Mesendoderm (in vitro differentiated cells): ENCODE results near the gene STRIP1.

Experiments
- DNase-seq: peaks from one replicate; pipeline ENCODE4 v3.0.0; 2013
- H2AK5ac ChIP-seq: 2 replicates; pipeline ENCODE4 v1.6.1; 2013; ENCODE audit warnings: low read length, inconsistent platforms
- H2BK120ac ChIP-seq: 2 replicates; pipeline ENCODE4 v1.6.1; 2013; ENCODE audit warnings: low read depth, mild to moderate bottlenecking, low read length, moderate library complexity, mixed read lengths
- H2BK15ac ChIP-seq: replicated peaks from 2 replicates; pipeline ENCODE4 v1.6.1; 2013; ENCODE audit warnings: low read depth, mild to moderate bottlenecking, moderate library complexity
- H2BK5ac ChIP-seq: 2 replicates; pipeline ENCODE4 v1.6.1; 2013; ENCODE audit warnings: low read length, inconsistent platforms
- H3K18ac ChIP-seq: 2 replicates; pipeline ENCODE4 v1.6.1; 2013; ENCODE audit warnings: mild to moderate bottlenecking, low read length, mixed read lengths
- H3K23ac ChIP-seq: one replicate; pipeline ENCODE4 v1.6.1; 2013; ENCODE audit warnings: low read length
- H3K27ac ChIP-seq: 2 replicates; pipeline ENCODE4 v1.5.1; 2013; ENCODE audit warnings: low read depth, mild to moderate bottlenecking, inconsistent platforms, low read length, moderate library complexity
- H3K27me3 ChIP-seq: 2 replicates; pipeline ENCODE4 v1.6.1; 2013; ENCODE audit warnings: low read length, control low read depth, mild to moderate bottlenecking, inconsistent platforms; ENCODE audit not compliant: insufficient read depth, poor library complexity
- H3K36me3 ChIP-seq: 2 replicates; pipeline ENCODE4 v1.6.1; 2013; ENCODE audit warnings: low read length, inconsistent platforms; ENCODE audit not compliant: control insufficient read depth, insufficient read depth
- H3K4ac ChIP-seq: one replicate; pipeline ENCODE4 v1.6.1; 2013; ENCODE audit warnings: low read depth, mild to moderate bottlenecking, low read length, moderate library complexity
- H3K4me1 ChIP-seq: 2 replicates; pipeline ENCODE4 v1.6.1; 2013; ENCODE audit warnings: low read depth, low read length, inconsistent platforms; ENCODE audit not compliant: control insufficient read depth
- H3K4me2 ChIP-seq: 2 replicates; pipeline ENCODE4 v1.6.1; 2013; ENCODE audit warnings: low read length
- H3K4me3 ChIP-seq: 2 replicates; pipeline ENCODE4 v1.5.1; 2013; ENCODE audit warnings: mild to moderate bottlenecking, low read length
- H3K56ac ChIP-seq: one replicate; pipeline ENCODE4 v1.6.1; 2013; ENCODE audit warnings: low read length
- H3K79me1 ChIP-seq: 2 replicates; pipeline ENCODE4 v1.6.1; 2013; ENCODE audit warnings: low read length, inconsistent platforms
- H3K79me2 ChIP-seq: 2 replicates; pipeline ENCODE4 v1.6.1; 2013; ENCODE audit warnings: mild to moderate bottlenecking, low read length; ENCODE audit not compliant: control insufficient read depth, insufficient read depth
- H3K9ac ChIP-seq: 2 replicates; pipeline ENCODE4 v1.6.1; 2013; ENCODE audit warnings: low read length, inconsistent platforms
- H4K5ac ChIP-seq: one replicate; pipeline ENCODE4 v1.6.1; 2013; ENCODE audit warnings: low read length
- H4K8ac ChIP-seq: one replicate; pipeline ENCODE4 v1.6.1; 2013; ENCODE audit warnings: low read depth, mild to moderate bottlenecking, control low read depth, low read length, moderate library complexity
- WGBS: extraction: QIAGEN DNeasy Blood & Tissue Kit; methylation state at CpG from one replicate; pipeline ENCODE4 v1.1.7; 2013; ENCODE audit warnings: low lambda C conversion rate, missing lambda C conversion rate; ENCODE audit not compliant: insufficient coverage; ENCODE audit errors: extremely low coverage; 5-methylcytosine and 5-hydroxymethylcytosine counted together

STRIP1 gene

DNA sequence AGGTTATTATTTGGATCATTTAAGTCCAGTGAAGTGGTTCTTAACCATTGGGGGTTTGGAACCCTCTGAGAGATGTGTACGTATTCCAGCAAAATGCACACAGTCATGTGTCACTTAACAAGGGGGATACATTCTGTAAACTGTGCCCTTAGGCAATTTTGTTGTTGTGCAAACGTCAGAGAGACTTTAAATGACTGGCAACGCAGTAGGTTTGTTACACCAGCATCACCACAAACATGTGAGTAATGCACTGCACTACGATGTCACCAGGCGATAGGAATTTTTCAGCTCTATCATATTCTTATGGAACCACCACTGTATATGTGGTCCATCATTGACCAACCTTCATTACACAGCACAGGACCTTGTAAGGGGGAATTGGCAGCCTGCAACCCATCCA, 37.9 kb upstream of the STRIP1 start:
- no peak overlapping the region for H3K4me2 ChIP-seq
- no peak overlapping the region for H2AK5ac ChIP-seq
- no peak overlapping the region for H3K9ac ChIP-seq
- H3K18ac ChIP-seq, result no peak overlapping the region
- WGBS, result no CpG with 5 or more reads among the region's 5 CpGs
- H3K23ac ChIP-seq, result no peak overlapping the region
- H3K27ac ChIP-seq, result no peak overlapping the region
- H4K8ac ChIP-seq, result no peak overlapping the region
- H3K4me1 ChIP-seq, result no peaks in the 10 kb centered on the region
- no peak overlapping the region for H3K56ac ChIP-seq
- no peak for DNase-seq
- no peaks in the 10 kb centered on the region for H3K27me3 ChIP-seq
- H2BK15ac ChIP-seq, result no peak overlapping the region
- H3K4ac ChIP-seq, result no peak overlapping the region
- no peak overlapping the region for H2BK5ac ChIP-seq
- peaks cover 14% of the 10 kb centered on the region for H3K79me1 ChIP-seq
- H3K79me2 ChIP-seq, result peaks cover 28% of the 10 kb centered on the region
- H3K36me3 ChIP-seq, result no peaks in the 10 kb centered on the region
- H4K5ac ChIP-seq, result no peak overlapping the region
- no peak overlapping the region for H3K4me3 ChIP-seq
- H2BK120ac ChIP-seq, result no peak overlapping the region

DNA sequence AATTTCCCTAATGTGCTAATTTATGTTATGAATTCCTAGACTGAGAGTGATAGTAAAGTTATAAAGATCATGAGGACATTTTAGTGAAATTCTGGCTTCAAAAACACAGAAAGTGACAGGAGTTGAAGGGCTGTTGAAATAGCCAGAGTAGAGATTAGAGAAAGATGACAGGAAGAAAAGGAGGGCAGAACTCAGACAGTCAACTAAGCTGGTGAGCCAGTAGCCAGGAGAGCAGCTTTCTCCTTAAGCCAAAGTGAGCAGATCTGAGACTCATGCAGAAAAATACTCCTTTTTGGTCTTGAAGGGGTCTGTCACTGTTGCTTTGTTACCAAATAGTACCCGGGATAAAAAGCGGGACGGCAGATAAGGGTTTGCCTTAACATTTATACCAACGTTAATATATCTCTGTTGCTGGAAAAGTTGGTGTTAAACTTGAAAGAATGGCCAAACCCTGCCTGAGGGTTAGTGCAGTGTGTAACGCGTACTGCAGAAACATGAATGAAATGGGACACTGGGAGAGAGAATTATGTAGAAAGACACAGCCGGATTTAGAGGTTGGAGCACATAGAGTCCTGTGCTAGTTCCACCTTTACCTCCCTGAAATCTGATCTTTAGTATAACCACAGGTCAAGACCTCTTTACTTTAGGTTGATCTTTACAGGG, 37.1 kb upstream of the STRIP1 start:
- peaks cover 13% of the 10 kb centered on the region for H3K79me1 ChIP-seq
- H3K4me3 ChIP-seq, result no peak overlapping the region
- no peak overlapping the region for H2BK5ac ChIP-seq
- no peak overlapping the region for H2BK120ac ChIP-seq
- H3K79me2 ChIP-seq, result peaks cover 24% of the 10 kb centered on the region
- no peak overlapping the region for H3K23ac ChIP-seq
- H3K4me1 ChIP-seq, result peaks cover 2% of the 10 kb centered on the region
- no peak overlapping the region for H3K56ac ChIP-seq
- no peak overlapping the region for H4K8ac ChIP-seq
- no peak overlapping the region for H4K5ac ChIP-seq
- no peak overlapping the region for H2AK5ac ChIP-seq
- H3K27ac ChIP-seq, result no peak overlapping the region
- no peak for DNase-seq
- H2BK15ac ChIP-seq, result no peak overlapping the region
- H3K4me2 ChIP-seq, result no peak overlapping the region
- no peak overlapping the region for H3K9ac ChIP-seq
- H3K4ac ChIP-seq, result no peak overlapping the region
- WGBS, result no CpG with 5 or more reads among the region's 7 CpGs
- H3K36me3 ChIP-seq, result no peaks in the 10 kb centered on the region
- H3K18ac ChIP-seq, result no peak overlapping the region
- no peaks in the 10 kb centered on the region for H3K27me3 ChIP-seq

DNA sequence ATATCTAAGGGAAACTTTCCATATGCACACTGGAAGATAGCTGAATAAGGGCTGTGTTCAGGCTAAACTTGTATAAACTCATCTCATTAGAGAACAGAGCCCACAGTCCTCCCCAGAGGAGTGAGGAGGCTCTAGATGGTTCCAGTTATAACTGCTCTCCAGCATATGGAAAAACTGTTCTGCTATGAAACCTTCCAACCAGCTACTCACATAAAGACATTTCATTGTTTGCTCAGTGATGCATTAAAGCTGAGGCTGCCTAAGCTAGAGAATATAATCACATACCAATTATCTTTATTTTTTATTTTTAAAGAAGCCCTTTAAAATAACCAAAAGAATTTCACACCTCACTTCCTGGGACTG, 36.6 kb upstream of the STRIP1 start:
- DNase-seq, result no peak
- no peak overlapping the region for H3K56ac ChIP-seq
- H3K27ac ChIP-seq, result no peak overlapping the region
- H2BK5ac ChIP-seq, result no peak overlapping the region
- H2BK120ac ChIP-seq, result no peak overlapping the region
- peaks cover 2% of the 10 kb centered on the region for H3K4me1 ChIP-seq
- H3K79me1 ChIP-seq, result peaks cover 13% of the 10 kb centered on the region
- H3K27me3 ChIP-seq, result no peaks in the 10 kb centered on the region
- no peaks in the 10 kb centered on the region for H3K36me3 ChIP-seq
- H4K8ac ChIP-seq, result no peak overlapping the region
- H4K5ac ChIP-seq, result no peak overlapping the region
- H3K4me3 ChIP-seq, result no peak overlapping the region
- no peak overlapping the region for H2BK15ac ChIP-seq
- no peak overlapping the region for H3K9ac ChIP-seq
- H3K23ac ChIP-seq, result no peak overlapping the region
- no peak overlapping the region for H3K4me2 ChIP-seq
- H2AK5ac ChIP-seq, result no peak overlapping the region
- H3K18ac ChIP-seq, result no peak overlapping the region
- H3K4ac ChIP-seq, result no peak overlapping the region
- peaks cover 21% of the 10 kb centered on the region for H3K79me2 ChIP-seq

DNA sequence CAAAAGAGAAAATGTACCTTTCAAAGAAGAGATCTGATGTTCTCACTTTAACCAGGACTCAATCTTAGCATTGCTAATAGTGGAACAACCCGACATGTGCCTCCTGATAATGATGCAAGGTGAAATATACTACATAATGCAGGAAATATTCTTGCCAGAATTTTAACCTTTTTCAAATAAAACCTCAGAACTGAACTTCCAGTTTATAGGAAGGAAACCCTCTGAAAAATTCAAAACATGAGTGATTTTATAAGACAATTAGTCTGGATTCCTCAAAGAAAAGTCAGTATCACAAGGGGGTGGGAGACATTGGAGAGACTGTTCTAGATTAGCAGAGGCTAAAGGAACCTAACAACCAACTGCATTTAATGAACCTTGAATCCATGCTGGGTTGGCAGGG, 31.7 kb upstream of the STRIP1 start:
- no peaks in the 10 kb centered on the region for H3K36me3 ChIP-seq
- no peak overlapping the region for H2BK120ac ChIP-seq
- DNase-seq, result no peak
- H3K4me2 ChIP-seq, result no peak overlapping the region
- no peaks in the 10 kb centered on the region for H3K27me3 ChIP-seq
- no peak overlapping the region for H4K8ac ChIP-seq
- H3K79me1 ChIP-seq, result peaks cover 2% of the 10 kb centered on the region
- no peak overlapping the region for H2BK5ac ChIP-seq
- no peak overlapping the region for H4K5ac ChIP-seq
- no peak overlapping the region for H3K18ac ChIP-seq
- no CpG with 5 or more reads among the region's 1 CpG for WGBS
- H3K79me2 ChIP-seq, result peaks cover 12% of the 10 kb centered on the region
- peaks cover 17% of the 10 kb centered on the region for H3K4me1 ChIP-seq
- H2AK5ac ChIP-seq, result no peak overlapping the region
- H3K56ac ChIP-seq, result no peak overlapping the region
- no peak overlapping the region for H3K27ac ChIP-seq
- no peak overlapping the region for H3K4me3 ChIP-seq
- H3K23ac ChIP-seq, result no peak overlapping the region
- no peak overlapping the region for H3K4ac ChIP-seq
- no peak overlapping the region for H3K9ac ChIP-seq
- peak overlapping the region; percentile 100 for H2BK15ac ChIP-seq

DNA sequence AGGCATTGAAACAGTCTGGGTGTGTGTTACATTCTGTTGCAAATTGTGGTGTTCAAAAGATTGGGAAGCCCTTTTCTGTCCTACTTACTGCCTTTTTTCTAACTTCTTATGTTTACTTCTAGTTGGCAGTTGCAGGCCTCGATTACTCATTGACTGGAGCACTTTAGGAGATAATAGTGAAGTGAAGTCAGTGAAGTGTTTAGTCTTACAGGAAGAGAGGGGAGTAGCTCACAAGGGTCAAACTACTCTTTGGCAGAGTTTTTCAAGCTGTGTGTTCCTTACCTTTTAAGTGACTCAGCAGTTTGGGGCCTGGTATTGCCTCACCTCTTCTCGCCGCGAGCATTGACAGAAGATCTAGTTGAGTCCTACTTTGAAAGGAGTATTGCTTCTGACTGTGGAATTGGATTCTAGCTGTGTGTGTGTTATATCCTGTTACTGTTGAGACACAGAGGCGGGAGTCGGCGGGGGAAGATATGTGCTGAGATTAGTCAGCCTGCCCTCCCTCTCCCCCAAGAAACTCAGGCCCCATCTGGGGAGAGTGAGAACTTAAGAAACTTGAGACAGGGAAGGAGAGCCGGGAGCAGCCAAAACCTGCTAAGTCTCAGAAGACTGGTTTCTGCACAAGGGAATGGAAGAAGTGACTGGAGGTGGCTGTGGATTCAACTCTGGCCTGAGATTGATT, 30.5 kb upstream of the STRIP1 start:
- peak overlapping the region; percentile 56 for H2BK120ac ChIP-seq
- WGBS, result no CpG with 5 or more reads among the region's 8 CpGs
- H3K27me3 ChIP-seq, result no peaks in the 10 kb centered on the region
- H3K18ac ChIP-seq, result peak overlapping the region; percentile 32
- peaks cover 8% of the 10 kb centered on the region for H3K79me2 ChIP-seq
- H3K4ac ChIP-seq, result peak overlapping the region; percentile 31
- H3K23ac ChIP-seq, result no peak overlapping the region
- peak overlapping the region; percentile 44 for H2BK5ac ChIP-seq
- H2AK5ac ChIP-seq, result no peak overlapping the region
- H3K4me1 ChIP-seq, result peaks cover 17% of the 10 kb centered on the region
- no peak overlapping the region for H4K8ac ChIP-seq
- no peaks in the 10 kb centered on the region for H3K79me1 ChIP-seq
- peak overlapping the region; percentile 55 for H3K9ac ChIP-seq
- no peak overlapping the region for H2BK15ac ChIP-seq
- no peaks in the 10 kb centered on the region for H3K36me3 ChIP-seq
- H3K4me2 ChIP-seq, result no peak overlapping the region
- H4K5ac ChIP-seq, result no peak overlapping the region
- H3K4me3 ChIP-seq, result no peak overlapping the region
- peak; percentile 99 for DNase-seq
- peak overlapping the region; percentile 68 for H3K56ac ChIP-seq
- peak overlapping the region; percentile 89 for H3K27ac ChIP-seq

DNA sequence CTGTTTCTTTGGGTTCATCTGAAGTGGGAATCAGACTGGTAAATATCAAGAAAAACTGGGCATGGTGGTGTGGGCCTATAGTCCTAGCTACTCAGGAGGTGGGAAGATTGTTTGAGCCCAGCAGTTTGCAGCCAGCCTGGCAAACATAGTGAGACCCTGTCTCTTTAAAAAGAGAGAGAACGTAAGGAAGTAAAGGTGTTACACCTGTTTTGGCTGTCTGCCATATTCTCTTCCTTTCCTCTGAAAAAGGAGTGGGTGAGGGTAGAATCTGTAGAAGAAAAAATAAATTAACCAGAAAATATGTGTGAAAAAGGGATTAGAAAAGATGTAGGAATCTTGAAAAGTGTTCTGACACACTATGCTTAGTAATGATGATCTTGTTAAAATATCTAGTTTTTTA, 29.8 kb upstream of the STRIP1 start:
- H4K5ac ChIP-seq, result no peak overlapping the region
- H3K18ac ChIP-seq, result peak overlapping the region; percentile 32
- DNase-seq, result no peak
- peak overlapping the region; percentile 82 for H2BK120ac ChIP-seq
- H3K36me3 ChIP-seq, result peaks cover 2% of the 10 kb centered on the region
- H2BK5ac ChIP-seq, result no peak overlapping the region
- no peak overlapping the region for H3K4ac ChIP-seq
- no peak overlapping the region for H2BK15ac ChIP-seq
- H3K27me3 ChIP-seq, result no peaks in the 10 kb centered on the region
- H2AK5ac ChIP-seq, result no peak overlapping the region
- no peak overlapping the region for H3K4me2 ChIP-seq
- peak overlapping the region; percentile 2 for H3K56ac ChIP-seq
- peaks cover 2% of the 10 kb centered on the region for H3K79me1 ChIP-seq
- peak overlapping the region; percentile 89 for H3K27ac ChIP-seq
- no peak overlapping the region for H3K9ac ChIP-seq
- WGBS, result no CpG with 5 or more reads among the region's 1 CpG
- no peak overlapping the region for H3K4me3 ChIP-seq
- peaks cover 7% of the 10 kb centered on the region for H3K79me2 ChIP-seq
- H4K8ac ChIP-seq, result no peak overlapping the region
- peaks cover 17% of the 10 kb centered on the region for H3K4me1 ChIP-seq
- no peak overlapping the region for H3K23ac ChIP-seq
